ENCODE data around the gene COL5A1.

DNA sequence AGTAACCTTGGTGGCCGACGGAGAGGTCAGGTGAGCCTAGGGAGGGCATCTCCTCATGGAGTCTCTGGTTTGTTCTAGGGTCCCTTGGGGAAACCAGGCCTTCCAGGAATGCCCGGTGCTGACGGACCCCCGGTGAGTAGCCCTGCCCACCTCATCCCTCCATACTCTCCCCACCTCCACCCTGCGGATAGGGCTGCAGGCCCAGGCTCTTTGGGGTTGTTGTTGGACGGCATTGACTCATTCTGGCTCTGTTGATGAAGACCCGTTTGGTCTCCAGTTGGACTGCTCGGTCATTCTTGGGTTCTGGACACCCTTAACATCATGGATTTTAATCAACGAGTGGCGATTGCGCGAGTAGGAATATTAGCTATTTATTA is 126.7 kb downstream of the COL5A1 start:
- TF ChIP-seq, protein P1, sequence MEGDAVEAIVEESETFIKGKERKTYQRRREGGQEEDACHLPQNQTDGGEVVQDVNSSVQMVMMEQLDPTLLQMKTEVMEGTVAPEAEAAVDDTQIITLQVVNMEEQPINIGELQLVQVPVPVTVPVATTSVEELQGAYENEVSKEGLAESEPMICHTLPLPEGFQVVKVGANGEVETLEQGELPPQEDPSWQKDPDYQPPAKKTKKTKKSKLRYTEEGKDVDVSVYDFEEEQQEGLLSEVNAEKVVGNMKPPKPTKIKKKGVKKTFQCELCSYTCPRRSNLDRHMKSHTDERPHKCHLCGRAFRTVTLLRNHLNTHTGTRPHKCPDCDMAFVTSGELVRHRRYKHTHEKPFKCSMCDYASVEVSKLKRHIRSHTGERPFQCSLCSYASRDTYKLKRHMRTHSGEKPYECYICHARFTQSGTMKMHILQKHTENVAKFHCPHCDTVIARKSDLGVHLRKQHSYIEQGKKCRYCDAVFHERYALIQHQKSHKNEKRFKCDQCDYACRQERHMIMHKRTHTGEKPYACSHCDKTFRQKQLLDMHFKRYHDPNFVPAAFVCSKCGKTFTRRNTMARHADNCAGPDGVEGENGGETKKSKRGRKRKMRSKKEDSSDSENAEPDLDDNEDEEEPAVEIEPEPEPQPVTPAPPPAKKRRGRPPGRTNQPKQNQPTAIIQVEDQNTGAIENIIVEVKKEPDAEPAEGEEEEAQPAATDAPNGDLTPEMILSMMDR (IDR thresholded peaks at IDR 0.05; ENCODE audit: low read depth, low read length): no peak
- no peak for TF ChIP-seq EZH2phosphoT487 (IDR thresholded peaks at IDR 0.05; ENCODE audit: low read depth)
